Upper lobe of left lung (tissue), 6 donors: ENCODE results near the gene ZNF74. TPM values are rescaled to one million over a fixed set of nuclear protein-coding genes. Genes with fewer than 3 reads are reported as not detected.
A peak's percentile ranks its signal among the peaks of the same experiment; 100 is the strongest.

Source experiments
- ATAC-seq, 2 donors: fragments of 200-7000 bp; cut with Tn5 transposase; one replicate each; pipeline ENCODE4 v1.9.1; 2022; ENCODE audit warnings: mild to moderate bottlenecking in 2 of 2, moderate library complexity in 2 of 2; ENCODE audit not compliant: low FRiP score in 2 of 2
- DNase-seq, 2 donors: peaks; one replicate each; pipeline ENCODE4 v3.0.0-alpha.2; 2019 to 2020
- H3K27ac ChIP-seq, 4 donors: fragments of 200-600 bp; sonication (generic); one replicate each; pipeline ENCODE4 v1.5.1; 2016 to 2019
- H3K27me3 ChIP-seq, 4 donors: fragments of 200-600 bp; sonication (generic); one replicate each; pipeline ENCODE4 v1.5.1; 2017 to 2019
- H3K36me3 ChIP-seq, 4 donors: fragments of 200-600 bp; sonication (generic); one replicate each; pipeline ENCODE4 v1.5.1; 2016 to 2019
- H3K4me1 ChIP-seq, 4 donors: fragments of 200-600 bp; sonication (generic); one replicate each; pipeline ENCODE4 v1.5.1; 2018 to 2019
- H3K4me3 ChIP-seq, 4 donors: fragments of 200-600 bp; sonication (generic); one replicate each; pipeline ENCODE4 v1.5.1; 2017 to 2019; ENCODE audit warnings: mild to moderate bottlenecking in 2 of 4, moderate library complexity in 1 of 4
- H3K9me3 ChIP-seq, 4 donors: fragments of 200-600 bp; sonication (generic); one replicate each; pipeline ENCODE4 v1.5.1; 2018 to 2019
- CTCF ChIP-seq, 6 experiments: fragments of 450-650 bp in 4 of 6; fragments of 200-600 bp in 2 of 6; sonication (generic) in 2 of 6; IDR thresholded peaks; one replicate each; pipeline ENCODE4 v1.5.1; 2016 to 2019; ENCODE audit warnings: antibody characterized with exemption in 6 of 6
- EP300 ChIP-seq, 4 donors: sonication (generic); formaldehyde crosslinking; IDR thresholded peaks; one replicate each; pipeline ENCODE4 v1.5.1; 2017; ENCODE audit warnings: antibody characterized with exemption in 4 of 4, control low read depth in 2 of 4
- POLR2A ChIP-seq, 4 donors: fragments of 450-650 bp; IDR thresholded peaks; one replicate each; pipeline ENCODE4 v1.5.1; 2016 to 2017; ENCODE audit warnings: antibody characterized with exemption in 4 of 4, mild to moderate bottlenecking in 2 of 4
- POLR2AphosphoS5 ChIP-seq, 2 donors: sonication (generic); formaldehyde crosslinking; IDR thresholded peaks; one replicate each; pipeline ENCODE4 v1.5.1; 2017; ENCODE audit warnings: antibody characterized with exemption in 2 of 2
- WGBS, 2 donors: methylation state at CpG; one replicate each; pipeline ENCODE4 v1.1.5; 2017 to 2018; 5-methylcytosine and 5-hydroxymethylcytosine counted together
- total RNA-seq, 6 donors: library from RNA; depleted of rRNA in 4 of 6; stranded (reverse); fragments of >200 nt in 4 of 6; gene quantifications; one replicate each; pipeline versions ENCODE4 v1.1.0 to v1.2.1, GENCODE V29; 2016 to 2021
- donor health status: DM: no; HTN: no; CAD: no; lungs with moderate emphysema.
- donor health status: DM: no; HTN: yes; CAD: no; lungs with severe emphysema.

Gene ZNF74
- total RNA-seq, 6 donors from 2014 or later = 8.9 to 26.2 (median 12.7) TPM

GRCh38 chr22:20435436-20436306, 41.7 kb downstream of the ZNF74 start:
- peaks cover 34 to 52% (median 45%) of the 10 kb centered on the region in 4 donors for H3K4me1 ChIP-seq
- no peaks in the 10 kb centered on the region for H3K36me3 ChIP-seq
- peak overlapping the region; percentile 53 to 68 (median 62) for H3K4me3 ChIP-seq
- ATAC-seq = no peak
- H3K9me3 ChIP-seq = no peaks in the 10 kb centered on the region
- peak in 1 of 2 donors; percentile 17 for DNase-seq
- WGBS, 2 donors = 61 to 74% methylated on average over 7 to 11 of the region's 11 CpGs
- TF ChIP-seq POLR2AphosphoS5 (IDR thresholded peaks at IDR 0.05) = no peak
- TF ChIP-seq EP300 (IDR thresholded peaks at IDR 0.05) = no peak
- no peak for TF ChIP-seq CTCF (IDR thresholded peaks at IDR 0.05)
- TF ChIP-seq POLR2A (IDR thresholded peaks at IDR 0.05) = no peak
- H3K27ac ChIP-seq = peak overlapping the region; percentile 46 to 86 (median 78)
- peaks cover 0 to 36% (median 19%) of the 10 kb centered on the region in 4 donors for H3K27me3 ChIP-seq

DNA sequence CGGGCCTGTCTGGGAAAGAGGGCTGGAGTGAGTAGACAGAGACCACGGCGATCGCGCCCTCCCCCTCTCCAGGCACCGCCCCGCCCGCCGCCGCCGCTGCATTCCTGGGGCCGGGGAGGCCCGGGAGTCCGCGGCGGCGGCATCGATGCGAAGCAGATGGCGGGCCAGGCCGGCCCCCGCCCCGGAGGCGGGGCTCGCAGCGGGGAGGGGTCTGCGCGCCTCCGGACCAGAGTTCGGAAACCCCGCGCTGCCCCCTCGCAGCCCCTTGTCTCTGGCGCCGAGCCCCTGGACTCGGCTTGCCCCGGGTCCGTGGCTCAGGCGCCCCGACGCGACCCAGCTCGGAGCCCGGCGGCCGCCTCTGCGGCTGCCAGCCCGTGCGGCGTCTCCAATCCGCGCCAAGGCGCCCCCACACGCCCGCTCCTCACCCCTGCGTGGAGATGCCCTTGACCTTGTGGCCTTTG, 42.4 kb downstream of the ZNF74 start:
- Histone ChIP-seq H3K27ac (peak overlapping the region; percentile 74 to 86 (median 81)), H3K4me3 (peak overlapping the region; percentile 53 to 68 (median 62)), H3K4me1 (peaks cover 28 to 45% (median 39%) of the 10 kb centered on the region in 4 donors), H3K27me3 (peaks cover 0 to 29% (median 16%) of the 10 kb centered on the region in 4 donors), H3K9me3 (no peaks in the 10 kb centered on the region), H3K36me3 (no peaks in the 10 kb centered on the region)
- 0% methylated on average over 16 of the region's 56 CpGs; no CpG with 5 or more reads in 1 of the 2 donors for WGBS, 2 donors
- ATAC-seq = peak in 1 of 2 donors; percentile 77
- DNase-seq = peak in 1 of 2 donors; percentile 92
- TF ChIP-seq CTCF (IDR thresholded peaks at IDR 0.05) = no peak
- no peak for TF ChIP-seq EP300 (IDR thresholded peaks at IDR 0.05)
- TF ChIP-seq POLR2AphosphoS5 (IDR thresholded peaks at IDR 0.05) = no peak
- no peak for TF ChIP-seq POLR2A (IDR thresholded peaks at IDR 0.05)

- H3K4me3 ChIP-seq = peak overlapping the region; percentile 53 to 68 (median 62)
- DNase-seq = peak in 1 of 2 donors; percentile 87
- peaks cover 0 to 4% (median 1%) of the 10 kb centered on the region in 4 donors for H3K36me3 ChIP-seq
- no peaks in the 10 kb centered on the region for H3K9me3 ChIP-seq
- 2 to 4% methylated on average over 39 to 59 of the region's 61 CpGs for WGBS, 2 donors
- H3K4me1 ChIP-seq = peaks cover 25 to 44% (median 34%) of the 10 kb centered on the region in 4 donors
- H3K27me3 ChIP-seq = peaks cover 0 to 22% (median 13%) of the 10 kb centered on the region in 4 donors
- ATAC-seq = peak in 1 of 2 donors; percentile 35
- peak overlapping the region; percentile 74 to 86 (median 81) for H3K27ac ChIP-seq
- TF ChIP-seq POLR2AphosphoS5 (IDR thresholded peaks at IDR 0.05) = no peak
- TF ChIP-seq POLR2A (IDR thresholded peaks at IDR 0.05) = no peak
- no peak for TF ChIP-seq EP300 (IDR thresholded peaks at IDR 0.05)
These were observed 43.0 kb downstream of the ZNF74 start for GRCh38 chr22:20436768-20437612.

DNA sequence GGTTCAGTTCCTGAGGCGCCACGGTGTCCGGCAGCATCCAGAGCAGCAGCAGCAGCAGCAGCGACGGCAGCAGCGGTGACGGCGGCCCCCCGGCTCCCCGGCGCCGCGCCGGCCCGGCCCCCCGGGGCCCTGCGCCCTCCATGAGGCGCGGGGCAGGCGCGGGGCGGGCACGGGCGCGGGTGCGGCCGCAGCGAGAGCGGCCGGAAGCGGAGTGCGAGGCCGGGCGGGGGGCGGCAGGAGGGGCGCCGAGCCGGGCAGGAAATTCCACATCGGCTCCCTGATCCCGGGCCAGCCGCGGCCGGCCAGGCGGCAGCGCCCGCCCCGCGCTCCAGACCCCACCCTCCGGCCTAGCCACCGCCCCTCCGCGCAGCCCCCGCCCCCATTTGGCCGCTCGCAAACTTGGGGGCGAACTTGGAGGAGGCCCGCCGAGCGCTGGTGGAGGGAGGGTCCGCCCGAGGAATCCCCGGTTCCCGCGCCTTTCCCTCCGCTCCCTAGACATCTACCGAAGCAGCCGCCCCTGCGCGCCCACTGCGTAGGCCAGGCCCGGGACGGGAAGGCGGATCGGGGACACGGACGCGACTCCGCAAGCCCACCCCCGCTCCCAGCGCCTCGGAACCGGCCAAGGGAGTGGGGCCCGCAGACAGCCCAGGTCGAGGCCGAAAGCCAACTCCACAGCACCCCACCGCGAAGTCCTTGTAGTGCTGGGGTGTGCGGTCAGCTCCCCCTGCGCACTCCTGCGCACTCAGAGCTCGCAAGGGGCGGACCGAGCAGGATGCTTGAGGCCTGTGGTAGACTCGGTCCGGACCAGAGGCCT, 43.9 kb downstream of the ZNF74 start, which contains the start of gene SCARF2:
TSS of gene SCARF2 (minus strand) at position 213 of the 814 bp plus-strand sequence. CDS start at position 142, 71 bp downstream.
- 4 to 11% methylated on average over 11 to 21 of the region's 95 CpGs for WGBS, 2 donors
- TF ChIP-seq CTCF (IDR thresholded peaks at IDR 0.05) (no peak), POLR2A (IDR thresholded peaks at IDR 0.05) (peak in 1 of 4 donors; percentile 28)
- Histone ChIP-seq H3K27ac (peak within 1 kb of the TSS; percentile 74 to 92 (median 87)), H3K4me3 (peak within 1 kb of the TSS; percentile 53 to 68 (median 62)), H3K4me1 (peaks cover 30 to 47% (median 34%) of the 10 kb centered on the region in 4 donors), H3K9me3 (no peaks in the 10 kb centered on the region), H3K27me3 (peaks cover 0 to 22% (median 12%) of the 10 kb centered on the region in 4 donors), H3K36me3 (peaks cover 0 to 11% (median 4%) of the 10 kb centered on the region in 4 donors)
- peak in 1 of 2 donors; percentile 80 for ATAC-seq
- peak in 1 of 2 donors; percentile 93 for DNase-seq
